ENCODE results near the gene P2RY13.

The P2RY13 gene

DNA sequence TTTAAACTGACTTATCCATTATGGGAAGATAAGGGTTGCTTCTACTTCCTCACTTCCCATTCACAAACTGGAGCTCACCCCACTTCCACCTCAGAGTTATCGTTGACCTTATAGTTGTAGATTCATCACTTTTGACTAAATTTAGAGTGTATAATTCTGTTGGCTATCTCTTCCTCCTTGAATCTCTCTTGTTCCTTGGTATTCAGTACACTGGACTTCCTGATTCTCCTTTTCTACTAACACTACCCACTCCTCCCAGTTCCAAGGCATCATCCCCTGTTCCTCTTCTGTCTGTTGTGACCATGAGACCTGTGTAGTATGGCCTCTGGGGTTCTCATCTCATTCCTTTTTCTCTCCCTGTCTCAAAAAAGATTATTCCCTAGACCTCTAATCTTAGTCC lies 6.8 kb downstream of the P2RY13 start:
- Histone ChIP-seq H3K27ac (ENCODE audit: low read length, poor library complexity, severe bottlenecking) (no peak overlapping the region), H2AK5ac (ENCODE audit: low read length, severe bottlenecking) (no peak overlapping the region), H3K14ac (ENCODE audit: low read length in 2 of 2) (no peak overlapping the region), H2BK15ac (ENCODE audit: low read depth, poor library complexity, severe bottlenecking) (no peak overlapping the region), H4K91ac (ENCODE audit: low read length) (no peak overlapping the region), H3K4me1 (ENCODE audit: control insufficient read depth, insufficient read depth, low read depth, low read length) (no peaks in the 10 kb centered on the region), H3K18ac (ENCODE audit: low read depth in 1 of 2, low read length in 2 of 2) (no peak overlapping the region), H3K79me1 (replicated peaks; ENCODE audit: low read length, poor library complexity, severe bottlenecking) (no peaks in the 10 kb centered on the region), H3K4me3 (ENCODE audit: insufficient read depth in 1 of 2, low read depth in 1 of 2, low read length in 2 of 2) (no peak overlapping the region), H2BK120ac (ENCODE audit: low read depth, low read length) (no peak overlapping the region), H3K4me2 (ENCODE audit: low read length, poor library complexity, severe bottlenecking) (no peak overlapping the region), H2AFZ (ENCODE audit: low read depth, low read length) (no peak overlapping the region), H2BK5ac (ENCODE audit: low read depth, low read length, poor library complexity, severe bottlenecking) (no peak overlapping the region), H3K4ac (ENCODE audit: low read depth in 1 of 2, low read length in 2 of 2) (no peak overlapping the region), H2BK12ac (ENCODE audit: low read length in 2 of 2) (no peak overlapping the region), H3K9ac (ENCODE audit: low read length) (no peak overlapping the region), H3K27me3 (ENCODE audit: control insufficient read depth in 1 of 2, insufficient read depth in 1 of 2, low read length in 2 of 2) (no peaks in the 10 kb centered on the region), H3K36me3 (ENCODE audit: control insufficient read depth in 1 of 2, insufficient read depth in 2 of 2, low read depth in 1 of 2, low read length in 2 of 2) (no peaks in the 10 kb centered on the region), H3K9me3 (ENCODE audit: control insufficient read depth, low read length) (no peaks in the 10 kb centered on the region), H3K23ac (ENCODE audit: low read length in 2 of 2) (no peak overlapping the region), H4K8ac (ENCODE audit: low read length) (no peak overlapping the region)
- no peak for DNase-seq
- no CpG with 5 or more reads among the region's 1 CpG for WGBS

DNA sequence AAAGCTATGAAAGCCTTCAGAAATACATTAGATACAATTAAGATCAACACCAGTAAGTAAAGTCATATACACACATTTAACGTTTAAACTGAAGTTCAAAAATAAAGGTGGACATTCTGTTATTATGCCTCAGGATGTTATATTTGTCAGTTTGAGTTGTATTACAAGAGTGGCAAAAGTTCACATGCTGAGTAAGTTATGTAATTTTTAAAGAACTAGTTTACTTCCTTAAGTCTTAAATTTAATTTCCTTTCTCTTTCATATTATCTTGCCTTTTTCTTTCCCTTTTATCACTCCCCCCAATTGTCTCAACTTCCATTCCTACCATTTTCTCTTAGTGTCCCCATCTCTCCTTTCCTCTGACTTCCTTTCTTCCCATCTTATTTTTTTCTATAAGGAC lies 7.8 kb downstream of the P2RY13 start:
- no peak overlapping the region for H3K27ac ChIP-seq (ENCODE audit: low read length, poor library complexity, severe bottlenecking)
- no peaks in the 10 kb centered on the region for H3K27me3 ChIP-seq (ENCODE audit: control insufficient read depth in 1 of 2, insufficient read depth in 1 of 2, low read length in 2 of 2)
- H2BK120ac ChIP-seq (ENCODE audit: low read depth, low read length), result no peak overlapping the region
- H3K4me2 ChIP-seq (ENCODE audit: low read length, poor library complexity, severe bottlenecking), result no peak overlapping the region
- no peak overlapping the region for H2BK15ac ChIP-seq (ENCODE audit: low read depth, poor library complexity, severe bottlenecking)
- H3K4me1 ChIP-seq (ENCODE audit: control insufficient read depth, insufficient read depth, low read depth, low read length), result no peaks in the 10 kb centered on the region
- H4K8ac ChIP-seq (ENCODE audit: low read length), result no peak overlapping the region
- H3K18ac ChIP-seq (ENCODE audit: low read depth in 1 of 2, low read length in 2 of 2), result no peak overlapping the region
- H3K36me3 ChIP-seq (ENCODE audit: control insufficient read depth in 1 of 2, insufficient read depth in 2 of 2, low read depth in 1 of 2, low read length in 2 of 2), result no peaks in the 10 kb centered on the region
- no peaks in the 10 kb centered on the region for H3K79me1 ChIP-seq (replicated peaks; ENCODE audit: low read length, poor library complexity, severe bottlenecking)
- no peak overlapping the region for H4K91ac ChIP-seq (ENCODE audit: low read length)
- no peak overlapping the region for H2AFZ ChIP-seq (ENCODE audit: low read depth, low read length)
- no peak overlapping the region for H2BK12ac ChIP-seq (ENCODE audit: low read length in 2 of 2)
- WGBS, result 88% methylated on average over 1 of the region's 1 CpG
- no peak overlapping the region for H3K9ac ChIP-seq (ENCODE audit: low read length)
- no peak for DNase-seq
- no peak overlapping the region for H2AK5ac ChIP-seq (ENCODE audit: low read length, severe bottlenecking)
- no peak overlapping the region for H3K4me3 ChIP-seq (ENCODE audit: insufficient read depth in 1 of 2, low read depth in 1 of 2, low read length in 2 of 2)
- H3K4ac ChIP-seq (ENCODE audit: low read depth in 1 of 2, low read length in 2 of 2), result no peak overlapping the region
- no peak overlapping the region for H2BK5ac ChIP-seq (ENCODE audit: low read depth, low read length, poor library complexity, severe bottlenecking)
- no peak overlapping the region for H3K14ac ChIP-seq (ENCODE audit: low read length in 2 of 2)
- no peaks in the 10 kb centered on the region for H3K9me3 ChIP-seq (ENCODE audit: control insufficient read depth, low read length)
- H3K23ac ChIP-seq (ENCODE audit: low read length in 2 of 2), result no peak overlapping the region

- no peak for DNase-seq
- H3K4me3 ChIP-seq (ENCODE audit: insufficient read depth in 1 of 2, low read depth in 1 of 2, low read length in 2 of 2), result no peak overlapping the region
- no peaks in the 10 kb centered on the region for H3K36me3 ChIP-seq (ENCODE audit: control insufficient read depth in 1 of 2, insufficient read depth in 2 of 2, low read depth in 1 of 2, low read length in 2 of 2)
- H3K14ac ChIP-seq (ENCODE audit: low read length in 2 of 2), result no peak overlapping the region
- no peak overlapping the region for H2AK5ac ChIP-seq (ENCODE audit: low read length, severe bottlenecking)
- H3K4me2 ChIP-seq (ENCODE audit: low read length, poor library complexity, severe bottlenecking), result no peak overlapping the region
- no peak overlapping the region for H3K18ac ChIP-seq (ENCODE audit: low read depth in 1 of 2, low read length in 2 of 2)
- H3K4ac ChIP-seq (ENCODE audit: low read depth in 1 of 2, low read length in 2 of 2), result no peak overlapping the region
- no peaks in the 10 kb centered on the region for H3K9me3 ChIP-seq (ENCODE audit: control insufficient read depth, low read length)
- H2BK5ac ChIP-seq (ENCODE audit: low read depth, low read length, poor library complexity, severe bottlenecking), result no peak overlapping the region
- WGBS, result 100% methylated on average over 2 of the region's 2 CpGs
- no peaks in the 10 kb centered on the region for H3K27me3 ChIP-seq (ENCODE audit: control insufficient read depth in 1 of 2, insufficient read depth in 1 of 2, low read length in 2 of 2)
- H4K8ac ChIP-seq (ENCODE audit: low read length), result no peak overlapping the region
- no peak overlapping the region for H3K27ac ChIP-seq (ENCODE audit: low read length, poor library complexity, severe bottlenecking)
- no peak overlapping the region for H2AFZ ChIP-seq (ENCODE audit: low read depth, low read length)
- H3K4me1 ChIP-seq (ENCODE audit: control insufficient read depth, insufficient read depth, low read depth, low read length), result no peaks in the 10 kb centered on the region
- H2BK15ac ChIP-seq (ENCODE audit: low read depth, poor library complexity, severe bottlenecking), result no peak overlapping the region
- no peaks in the 10 kb centered on the region for H3K79me1 ChIP-seq (replicated peaks; ENCODE audit: low read length, poor library complexity, severe bottlenecking)
- H3K23ac ChIP-seq (ENCODE audit: low read length in 2 of 2), result no peak overlapping the region
- no peak overlapping the region for H3K9ac ChIP-seq (ENCODE audit: low read length)
- H4K91ac ChIP-seq (ENCODE audit: low read length), result no peak overlapping the region
- no peak overlapping the region for H2BK120ac ChIP-seq (ENCODE audit: low read depth, low read length)
- H2BK12ac ChIP-seq (ENCODE audit: low read length in 2 of 2), result no peak overlapping the region
Observed at GRCh38 chr3:151320131-151320530, 9.2 kb downstream of the P2RY13 start.

GRCh38 chr3:151319628-151320027 lies 9.7 kb downstream of the P2RY13 start:
- Histone ChIP-seq H3K4me2 (ENCODE audit: low read length, poor library complexity, severe bottlenecking) (no peak overlapping the region), H2BK15ac (ENCODE audit: low read depth, poor library complexity, severe bottlenecking) (no peak overlapping the region), H2BK5ac (ENCODE audit: low read depth, low read length, poor library complexity, severe bottlenecking) (no peak overlapping the region), H2AK5ac (ENCODE audit: low read length, severe bottlenecking) (no peak overlapping the region), H3K4ac (ENCODE audit: low read depth in 1 of 2, low read length in 2 of 2) (no peak overlapping the region), H3K23ac (ENCODE audit: low read length in 2 of 2) (no peak overlapping the region), H2BK120ac (ENCODE audit: low read depth, low read length) (no peak overlapping the region), H2AFZ (ENCODE audit: low read depth, low read length) (no peak overlapping the region), H3K4me3 (ENCODE audit: insufficient read depth in 1 of 2, low read depth in 1 of 2, low read length in 2 of 2) (no peak overlapping the region), H3K4me1 (ENCODE audit: control insufficient read depth, insufficient read depth, low read depth, low read length) (no peaks in the 10 kb centered on the region), H3K14ac (ENCODE audit: low read length in 2 of 2) (no peak overlapping the region), H3K18ac (ENCODE audit: low read depth in 1 of 2, low read length in 2 of 2) (no peak overlapping the region), H3K36me3 (ENCODE audit: control insufficient read depth in 1 of 2, insufficient read depth in 2 of 2, low read depth in 1 of 2, low read length in 2 of 2) (no peaks in the 10 kb centered on the region), H3K9me3 (ENCODE audit: control insufficient read depth, low read length) (no peaks in the 10 kb centered on the region), H3K9ac (ENCODE audit: low read length) (no peak overlapping the region), H2BK12ac (ENCODE audit: low read length in 2 of 2) (no peak overlapping the region), H4K8ac (ENCODE audit: low read length) (no peak overlapping the region), H4K91ac (ENCODE audit: low read length) (no peak overlapping the region), H3K79me1 (replicated peaks; ENCODE audit: low read length, poor library complexity, severe bottlenecking) (no peaks in the 10 kb centered on the region), H3K27me3 (ENCODE audit: control insufficient read depth in 1 of 2, insufficient read depth in 1 of 2, low read length in 2 of 2) (no peaks in the 10 kb centered on the region), H3K27ac (ENCODE audit: low read length, poor library complexity, severe bottlenecking) (no peak overlapping the region)
- 90% methylated on average over 4 of the region's 4 CpGs for WGBS
- no peak for DNase-seq

Measured in mesenchymal stem cell (in vitro differentiated cells and primary cell).